Measurements from ENCODE around the gene TEAD1. TPM values are rescaled to one million over a fixed set of nuclear protein-coding genes. Genes with fewer than 3 reads are reported as not detected.

Gene TEAD1
- total and polyA plus RNA-seq, 4 donors: 9.1 to 38.4 (median 10.7) TPM

GRCh38 chr11:12743834-12744449, 69.7 kb downstream of the TEAD1 start:
- no peak for TF ChIP-seq RAD21 (IDR thresholded peaks at IDR 0.05)
- TF ChIP-seq SP1 (IDR thresholded peaks at IDR 0.05): no peak
- no peak for TF ChIP-seq FOXA1 (IDR thresholded peaks at IDR 0.05)
- TF ChIP-seq HNF4A (conservative IDR thresholded peaks at IDR 0.05): no peak
- TF ChIP-seq REST (IDR thresholded peaks at IDR 0.05): no peak
- TF ChIP-seq ZBTB33 (IDR thresholded peaks at IDR 0.05): no peak
- no peak for TF ChIP-seq FOXA2 (IDR thresholded peaks at IDR 0.05)
- no peak for TF ChIP-seq CTCF (IDR thresholded peaks at IDR 0.05; ENCODE audit: low read depth, low read length, missing input control)
- TF ChIP-seq ATF3 (IDR thresholded peaks at IDR 0.05): no peak
- no peak for TF ChIP-seq HNF4G (IDR thresholded peaks at IDR 0.05)
- no peak for TF ChIP-seq EGR1 (IDR thresholded peaks at IDR 0.05; ENCODE audit: low read depth in 2 of 2)
- TF ChIP-seq YY1 (IDR thresholded peaks at IDR 0.05): no peak
- no peak for TF ChIP-seq NR2F2 (IDR thresholded peaks at IDR 0.05)
- no peak for TF ChIP-seq GABPA (IDR thresholded peaks at IDR 0.05 in 1 of 2, conservative IDR thresholded peaks at IDR 0.05 in 1 of 2)
- TF ChIP-seq, protein P1, sequence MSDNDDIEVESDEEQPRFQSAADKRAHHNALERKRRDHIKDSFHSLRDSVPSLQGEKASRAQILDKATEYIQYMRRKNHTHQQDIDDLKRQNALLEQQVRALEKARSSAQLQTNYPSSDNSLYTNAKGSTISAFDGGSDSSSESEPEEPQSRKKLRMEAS (IDR thresholded peaks at IDR 0.05): no peak
- no peak for TF ChIP-seq TAF1 (conservative IDR thresholded peaks at IDR 0.05)
- no peak for TF ChIP-seq RXRA (IDR thresholded peaks at IDR 0.05)
- TF ChIP-seq JUND (IDR thresholded peaks at IDR 0.05): no peak
- WGBS: 91% methylated on average over 8 of the region's 8 CpGs
- DNase-seq (ENCODE audit: low spot score): no peak
- Histone ChIP-seq H3K9me3 (ENCODE audit: control insufficient read depth in 4 of 4, low read length in 3 of 4) (no peaks in the 10 kb centered on the region), H3K36me3 (ENCODE audit: control insufficient read depth in 4 of 4, insufficient read depth in 3 of 4, low read depth in 1 of 4, low read length in 3 of 4) (no peaks in the 10 kb centered on the region), H3K4me1 (ENCODE audit: control insufficient read depth in 4 of 4, insufficient read depth in 4 of 4, low read length in 3 of 4) (peaks cover 0 to 7% (median 3%) of the 10 kb centered on the region in 4 donors), H3K9ac (ENCODE audit: low read depth in 1 of 2, low read length in 2 of 2) (no peak overlapping the region), H3K27ac (ENCODE audit: low read depth in 1 of 2, low read length in 2 of 2) (no peak overlapping the region), H3K4me3 (ENCODE audit: low read depth in 1 of 3, low read length in 3 of 3) (no peak overlapping the region), H3K27me3 (ENCODE audit: control insufficient read depth in 4 of 4, insufficient read depth in 4 of 4, low read length in 3 of 4) (no peaks in the 10 kb centered on the region)

Measured in liver (tissue), 9 donors.